ENCODE measurements around the gene SNX17. TPM values are rescaled to one million over a fixed set of nuclear protein-coding genes. Genes with fewer than 3 reads are reported as not detected.
A peak's percentile ranks its signal among the peaks of the same experiment; 100 is the strongest.

The SNX17 gene
- total and polyA plus RNA-seq, 2 of the 13 experiments (the other 11 are each of a cell fraction or from before 2014, with no cell fraction given), result 75.0 to 109 TPM

DNA sequence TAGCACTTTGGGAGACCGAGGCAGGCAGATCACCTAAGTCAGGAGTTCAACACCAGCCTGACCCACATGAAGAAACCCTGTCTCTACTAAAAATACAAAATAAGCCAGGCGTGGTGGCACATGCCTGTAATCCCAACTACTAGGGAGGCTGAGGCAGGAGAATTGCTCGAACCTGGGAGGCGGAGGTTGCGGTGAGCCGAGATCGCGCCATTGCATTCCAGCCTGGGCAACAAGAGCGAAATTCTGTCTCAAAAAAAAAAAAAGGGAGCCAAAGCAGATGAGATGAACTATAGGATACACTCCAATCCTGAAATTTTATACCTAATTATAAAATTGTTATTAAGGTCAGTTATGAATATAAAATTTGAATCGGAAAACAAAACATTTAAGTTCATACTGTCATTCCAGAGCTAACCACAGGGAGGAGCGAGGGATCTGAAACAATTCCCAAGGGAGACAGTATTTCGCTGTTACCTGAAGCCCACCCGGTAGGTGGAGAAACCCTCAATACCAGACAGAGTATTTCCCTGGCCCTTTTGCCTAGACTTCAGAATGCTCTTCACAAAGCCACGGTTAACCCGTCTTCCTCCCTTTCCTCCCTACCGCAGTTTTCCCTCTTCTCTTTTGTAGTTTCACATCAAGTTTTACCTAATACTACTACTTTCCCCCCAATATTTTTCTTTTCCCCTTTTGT, 37.5 kb downstream of the SNX17 start (continued):
- TF ChIP-seq, protein P1, sequence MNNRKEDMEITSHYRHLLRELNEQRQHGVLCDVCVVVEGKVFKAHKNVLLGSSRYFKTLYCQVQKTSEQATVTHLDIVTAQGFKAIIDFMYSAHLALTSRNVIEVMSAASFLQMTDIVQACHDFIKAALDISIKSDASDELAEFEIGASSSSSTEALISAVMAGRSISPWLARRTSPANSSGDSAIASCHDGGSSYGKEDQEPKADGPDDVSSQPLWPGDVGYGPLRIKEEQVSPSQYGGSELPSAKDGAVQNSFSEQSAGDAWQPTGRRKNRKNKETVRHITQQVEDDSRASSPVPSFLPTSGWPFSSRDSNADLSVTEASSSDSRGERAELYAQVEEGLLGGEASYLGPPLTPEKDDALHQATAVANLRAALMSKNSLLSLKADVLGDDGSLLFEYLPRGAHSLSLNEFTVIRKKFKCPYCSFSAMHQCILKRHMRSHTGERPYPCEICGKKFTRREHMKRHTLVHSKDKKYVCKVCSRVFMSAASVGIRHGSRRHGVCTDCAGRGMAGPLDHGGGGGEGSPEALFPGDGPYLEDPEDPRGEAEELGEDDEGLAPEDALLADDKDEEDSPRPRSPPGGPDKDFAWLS (CRISPR knock-in tag; IDR thresholded peaks at IDR 0.05; ENCODE audit: borderline replicate concordance), result no peak
- TF ChIP-seq TFE3 (CRISPR knock-in tag; IDR thresholded peaks at IDR 0.05) (no peak), ZNF816 (CRISPR knock-in tag; IDR thresholded peaks at IDR 0.05; ENCODE audit: borderline replicate concordance) (no peak), MIXL1 (CRISPR knock-in tag; IDR thresholded peaks at IDR 0.05) (no peak), PLSCR1 (CRISPR knock-in tag; IDR thresholded peaks at IDR 0.05; ENCODE audit: borderline replicate concordance) (no peak), TGIF2 (CRISPR knock-in tag; IDR thresholded peaks at IDR 0.05) (no peak; the same call in 1 of the 2 replicates), SAFB2 (CRISPR knock-in tag; IDR thresholded peaks at IDR 0.05; ENCODE audit: borderline replicate concordance, low read depth) (no peak), PLRG1 (conservative IDR thresholded peaks at IDR 0.05) (no peak), GATAD2A (CRISPR knock-in tag; IDR thresholded peaks at IDR 0.05) (peak; percentile 28; the same call in 1 of the 2 replicates), HDAC6 (IDR thresholded peaks at IDR 0.05; ENCODE audit: low read depth, low read length) (no peak), ZNF451 (CRISPR knock-in tag; IDR thresholded peaks at IDR 0.05) (no peak), ZNF33A (CRISPR knock-in tag; IDR thresholded peaks at IDR 0.05; ENCODE audit: borderline replicate concordance) (no peak), SKI (IDR thresholded peaks at IDR 0.05; ENCODE audit: partially characterized antibody) (no peak), MEIS2 (CRISPR knock-in tag; IDR thresholded peaks at IDR 0.05) (no peak), ZNF687 (CRISPR knock-in tag; IDR thresholded peaks at IDR 0.05) (0 out of 2 replicates have a peak, but pooled peaks have one; percentile 23), HOXA5 (CRISPR knock-in tag; IDR thresholded peaks at IDR 0.05) (0 out of 2 replicates have a peak, but pooled peaks have one; percentile 51)
- TF ChIP-seq, protein P2, sequence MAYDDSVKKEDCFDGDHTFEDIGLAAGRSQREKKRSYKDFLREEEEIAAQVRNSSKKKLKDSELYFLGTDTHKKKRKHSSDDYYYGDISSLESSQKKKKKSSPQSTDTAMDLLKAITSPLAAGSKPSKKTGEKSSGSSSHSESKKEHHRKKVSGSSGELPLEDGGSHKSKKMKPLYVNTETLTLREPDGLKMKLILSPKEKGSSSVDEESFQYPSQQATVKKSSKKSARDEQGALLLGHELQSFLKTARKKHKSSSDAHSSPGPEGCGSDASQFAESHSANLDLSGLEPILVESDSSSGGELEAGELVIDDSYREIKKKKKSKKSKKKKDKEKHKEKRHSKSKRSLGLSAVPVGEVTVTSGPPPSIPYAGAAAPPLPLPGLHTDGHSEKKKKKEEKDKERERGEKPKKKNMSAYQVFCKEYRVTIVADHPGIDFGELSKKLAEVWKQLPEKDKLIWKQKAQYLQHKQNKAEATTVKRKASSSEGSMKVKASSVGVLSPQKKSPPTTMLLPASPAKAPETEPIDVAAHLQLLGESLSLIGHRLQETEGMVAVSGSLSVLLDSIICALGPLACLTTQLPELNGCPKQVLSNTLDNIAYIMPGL (CRISPR knock-in tag; IDR thresholded peaks at IDR 0.05; ENCODE audit: borderline replicate concordance in 1 of 2, low read depth in 1 of 2), result peak in 1 of 2 experiments; percentile 69; a peak in 2 of 4 replicates

Data from HepG2 (cell line).